GM12801 (cell line): ENCODE measurements around the gene GDF9.

Experiments used
- TF ChIP-seq, protein P1 (sequence below): IDR thresholded peaks from one replicate; pipeline ENCODE4 v1.5.1; 2011; ENCODE audit warnings: control low read depth; ENCODE audit not compliant: insufficient read length; ENCODE audit errors: extremely low read depth

The GDF9 gene

DNA sequence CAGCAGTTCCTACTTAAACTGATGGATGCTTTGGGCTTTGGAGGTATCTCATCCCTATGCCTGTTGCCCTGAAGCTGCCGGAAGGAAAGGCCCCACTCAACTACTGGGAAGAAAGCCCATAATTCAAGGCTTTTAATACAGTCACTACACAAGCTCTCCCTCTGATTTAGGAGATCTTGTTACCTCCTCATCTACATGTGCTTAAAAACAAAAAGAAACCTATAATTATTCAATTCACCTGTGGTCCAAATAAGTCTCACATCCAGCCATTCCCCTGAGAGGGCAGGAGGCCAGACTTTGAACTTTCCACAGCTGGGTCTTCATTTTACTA lies 6.5 kb upstream of the GDF9 start:
- TF ChIP-seq, protein P1, sequence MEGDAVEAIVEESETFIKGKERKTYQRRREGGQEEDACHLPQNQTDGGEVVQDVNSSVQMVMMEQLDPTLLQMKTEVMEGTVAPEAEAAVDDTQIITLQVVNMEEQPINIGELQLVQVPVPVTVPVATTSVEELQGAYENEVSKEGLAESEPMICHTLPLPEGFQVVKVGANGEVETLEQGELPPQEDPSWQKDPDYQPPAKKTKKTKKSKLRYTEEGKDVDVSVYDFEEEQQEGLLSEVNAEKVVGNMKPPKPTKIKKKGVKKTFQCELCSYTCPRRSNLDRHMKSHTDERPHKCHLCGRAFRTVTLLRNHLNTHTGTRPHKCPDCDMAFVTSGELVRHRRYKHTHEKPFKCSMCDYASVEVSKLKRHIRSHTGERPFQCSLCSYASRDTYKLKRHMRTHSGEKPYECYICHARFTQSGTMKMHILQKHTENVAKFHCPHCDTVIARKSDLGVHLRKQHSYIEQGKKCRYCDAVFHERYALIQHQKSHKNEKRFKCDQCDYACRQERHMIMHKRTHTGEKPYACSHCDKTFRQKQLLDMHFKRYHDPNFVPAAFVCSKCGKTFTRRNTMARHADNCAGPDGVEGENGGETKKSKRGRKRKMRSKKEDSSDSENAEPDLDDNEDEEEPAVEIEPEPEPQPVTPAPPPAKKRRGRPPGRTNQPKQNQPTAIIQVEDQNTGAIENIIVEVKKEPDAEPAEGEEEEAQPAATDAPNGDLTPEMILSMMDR: no peak

DNA sequence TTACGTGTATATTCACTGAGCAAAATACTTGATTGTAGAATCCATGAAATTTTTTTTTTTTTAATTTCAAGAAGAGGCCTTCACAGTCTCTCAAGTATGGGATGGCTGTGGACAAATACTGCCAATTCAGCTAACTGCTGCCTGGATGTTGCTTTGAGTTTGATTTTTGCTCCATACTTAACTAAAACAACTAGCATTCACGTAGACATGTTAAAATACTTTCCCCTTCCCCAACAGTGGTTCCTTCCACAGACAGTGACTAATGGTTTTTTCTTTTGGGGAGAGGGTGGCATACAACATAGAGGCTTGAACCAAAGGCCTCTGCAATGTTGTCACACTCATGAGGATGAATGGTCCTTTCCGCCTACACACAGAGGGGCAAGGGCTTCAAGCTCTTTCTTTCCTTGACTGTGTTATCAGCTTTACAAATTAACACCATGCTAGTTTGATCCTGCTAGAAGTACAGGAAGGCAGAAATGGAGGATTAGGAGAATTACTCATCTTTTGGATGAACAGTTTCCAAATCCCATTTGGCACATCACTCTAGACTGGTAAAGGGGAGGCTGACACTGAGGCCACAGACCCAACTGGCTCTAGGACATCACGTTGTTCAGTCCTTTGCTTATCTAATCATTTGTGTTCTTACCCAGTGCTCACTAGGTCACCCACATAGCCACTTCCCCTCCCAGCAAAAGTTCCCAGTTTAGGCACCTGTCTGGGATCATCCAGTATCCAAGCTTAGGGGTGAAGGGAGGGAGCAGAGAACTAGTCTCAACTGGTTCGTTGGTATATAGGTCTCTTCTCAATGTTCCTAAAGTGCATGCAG lies 5.4 kb upstream of the GDF9 start:
- TF ChIP-seq, protein P1: no peak

DNA sequence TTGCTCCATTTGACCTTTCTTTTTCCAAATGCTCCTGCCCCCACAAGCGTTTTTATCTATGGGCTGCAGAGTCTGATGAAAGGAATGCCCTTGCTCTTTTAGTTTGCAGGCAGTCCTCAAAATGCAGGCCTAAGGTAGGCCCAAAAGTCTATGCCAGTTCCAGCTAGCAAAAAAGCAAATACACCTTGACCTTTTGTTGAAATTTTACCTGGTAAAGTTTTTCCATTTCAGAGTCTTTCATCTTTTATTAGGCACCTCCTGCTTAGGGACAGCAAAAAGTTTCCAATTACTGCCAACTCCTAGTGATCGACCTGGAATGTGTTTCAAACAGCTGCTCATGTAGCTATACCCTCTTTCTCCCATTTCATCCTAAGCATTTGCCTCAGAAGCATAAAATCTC lies 4.5 kb upstream of the GDF9 start:
- TF ChIP-seq, protein P1: no peak

DNA sequence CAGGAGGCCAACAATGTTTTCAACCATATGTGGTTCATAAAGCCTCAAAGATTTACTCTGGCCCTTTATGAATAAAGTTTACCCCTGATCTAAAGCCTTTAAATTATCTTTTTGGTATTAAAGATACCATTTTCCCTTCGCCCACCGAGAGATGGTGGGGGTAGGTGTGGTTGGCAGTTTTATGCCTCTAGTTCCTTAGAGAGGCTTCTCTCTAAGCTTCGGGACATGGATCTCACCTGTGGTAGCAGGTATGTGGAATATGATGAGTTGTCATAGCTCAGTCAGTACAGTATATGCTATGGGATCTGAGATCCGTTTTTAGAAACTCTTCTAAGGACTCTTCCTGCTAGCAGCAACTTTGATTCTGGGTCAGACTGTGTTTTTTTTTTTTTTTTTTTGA lies 2.5 kb upstream of the GDF9 start:
- TF ChIP-seq, protein P1: no peak

DNA sequence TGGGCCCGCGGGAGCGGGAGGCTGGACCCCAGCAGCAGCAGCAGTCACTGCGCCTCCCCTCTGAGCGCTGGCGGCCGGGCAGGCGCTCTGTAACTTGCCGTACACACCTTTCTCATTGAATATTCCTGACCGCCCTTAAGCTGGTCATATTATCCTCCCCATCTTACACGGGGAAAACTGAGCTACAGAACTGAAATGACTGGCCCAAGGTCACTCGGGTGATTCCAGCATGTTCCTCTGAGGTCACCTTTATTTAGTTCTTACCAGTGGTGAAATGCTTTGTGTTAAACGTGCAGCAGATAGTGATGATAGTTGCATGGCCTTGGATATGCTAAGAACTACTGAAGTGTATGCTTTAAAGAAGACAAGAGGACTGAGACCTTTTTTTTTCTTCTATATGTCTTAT lies 780 bp upstream of the GDF9 start:
- TF ChIP-seq, protein P1: no peak

DNA sequence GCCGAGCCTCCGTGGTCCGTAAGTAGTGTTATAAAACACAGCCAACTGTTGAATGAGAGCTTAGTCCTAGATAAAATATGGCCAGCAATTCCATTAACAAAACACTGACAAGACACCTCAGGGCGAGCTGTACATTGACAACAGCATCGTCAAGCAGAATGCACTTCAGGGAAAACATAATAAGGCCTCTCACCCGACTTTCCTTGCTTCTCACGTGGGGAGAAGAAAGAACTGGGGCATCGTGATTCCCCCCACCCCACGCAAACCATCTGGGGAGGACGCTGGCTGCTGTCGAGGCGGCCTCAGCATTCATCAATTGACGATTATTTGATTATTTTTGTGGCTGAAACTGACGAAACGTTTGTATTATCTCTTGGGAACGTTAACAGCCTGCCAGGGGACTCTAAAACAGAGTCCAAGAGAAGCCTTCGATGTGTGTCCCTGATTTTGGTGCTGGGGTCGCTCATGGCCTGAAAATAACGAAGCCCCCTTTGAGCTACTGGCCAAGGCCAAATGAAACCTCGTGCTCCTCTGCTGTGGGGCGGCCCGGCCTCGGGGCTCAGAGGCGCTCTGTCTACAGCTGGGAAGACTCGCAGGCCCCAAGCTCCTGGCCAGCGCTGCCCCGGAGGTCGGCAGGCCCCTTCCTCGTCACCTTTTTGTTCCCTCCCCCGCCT lies 464 bp downstream of the GDF9 start:
- TF ChIP-seq, protein P1: no peak

DNA sequence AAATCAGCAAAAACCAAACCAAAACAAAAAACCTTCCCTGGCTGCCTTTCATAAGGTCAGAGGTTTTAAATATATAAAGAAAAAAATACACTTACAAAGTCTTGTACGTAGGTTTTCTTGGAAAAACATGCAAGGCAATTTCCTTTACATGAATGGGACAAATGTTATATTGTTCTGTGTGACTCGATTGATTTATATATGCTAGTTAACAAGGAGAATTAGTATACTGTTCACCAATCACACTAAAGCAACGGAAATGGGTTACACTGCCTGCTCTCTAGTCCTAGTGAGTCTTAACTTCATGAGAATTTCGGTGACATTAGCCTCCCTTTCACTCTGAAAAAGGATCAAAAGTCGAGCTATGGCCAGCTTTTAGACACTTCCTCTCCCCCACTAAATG lies 5.5 kb downstream of the GDF9 start:
- TF ChIP-seq, protein P1: no peak
